Loucy (cell line): Measurements from ENCODE around the gene SGCA.

ENCODE experiments used
- H2AFZ ChIP-seq: fragments of 200-600 bp; sonication (generic); 2 replicates; pipeline ENCODE4 v1.6.0; 2016; ENCODE audit warnings: antibody characterized with exemption, mild to moderate bottlenecking, low read length, moderate library complexity
- H3F3A ChIP-seq: fragments of 200-600 bp; 2 replicates; pipeline ENCODE4 v1.6.0; 2016; ENCODE audit warnings: antibody characterized with exemption, low read depth, mild to moderate bottlenecking
- H3K27me3 ChIP-seq: fragments of 200-600 bp; sonication (generic); 2 replicates; pipeline ENCODE4 v1.6.1; 2014; ENCODE audit warnings: low read length, mild to moderate bottlenecking; ENCODE audit not compliant: insufficient read depth, poor library complexity, severe bottlenecking
- H3K36me3 ChIP-seq: fragments of 200-600 bp; sonication (generic); 2 replicates; pipeline ENCODE4 v1.6.1; 2016; ENCODE audit warnings: low read length; ENCODE audit not compliant: insufficient read depth
- H3K4me1 ChIP-seq: fragments of 200-600 bp; sonication (generic); 2 replicates; pipeline ENCODE4 v1.5.1; 2014; ENCODE audit warnings: low read length, mild to moderate bottlenecking; ENCODE audit not compliant: insufficient read depth, poor library complexity, severe bottlenecking
- H3K4me2 ChIP-seq: fragments of 200-600 bp; sonication (generic); 2 replicates; pipeline ENCODE4 v1.6.0; 2014; ENCODE audit warnings: antibody characterized with exemption, low read length, low read depth, mild to moderate bottlenecking; ENCODE audit not compliant: poor library complexity, severe bottlenecking
- H3K4me3 ChIP-seq: fragments of 200-600 bp; sonication (generic); 2 replicates; pipeline ENCODE4 v1.5.1; 2014; ENCODE audit warnings: low read length, mild to moderate bottlenecking, mixed read lengths; ENCODE audit not compliant: poor library complexity, severe bottlenecking
- H3K79me2 ChIP-seq: fragments of 200-600 bp; sonication (generic); 2 replicates; pipeline ENCODE4 v1.6.1; 2014; ENCODE audit warnings: low read length; ENCODE audit not compliant: insufficient read depth
- H3K9ac ChIP-seq: fragments of 200-600 bp; sonication (generic); 2 replicates; pipeline ENCODE4 v1.6.0; 2014; ENCODE audit warnings: mild to moderate bottlenecking, low read depth, low read length, moderate library complexity; ENCODE audit not compliant: poor library complexity, severe bottlenecking
- H3K9me2 ChIP-seq: fragments of 200-600 bp; sonication (generic); replicated peaks from 2 replicates; pipeline ENCODE4 v1.6.1; 2016; ENCODE audit warnings: low read depth, low read length, mixed read lengths
- H3K9me3 ChIP-seq: fragments of 200-600 bp; sonication (generic); 2 replicates; pipeline ENCODE4 v1.6.1; 2014; ENCODE audit warnings: mild to moderate bottlenecking, antibody characterized with exemption, low read length, low read depth; ENCODE audit not compliant: insufficient read depth
- H4K20me1 ChIP-seq: fragments of 200-600 bp; sonication (generic); 2 replicates; pipeline ENCODE4 v1.6.0; 2014; ENCODE audit warnings: antibody characterized with exemption, low read length, mild to moderate bottlenecking; ENCODE audit not compliant: insufficient read depth, poor library complexity, severe bottlenecking
- CTCF ChIP-seq: fragments of 200-600 bp; sonication (generic); conservative IDR thresholded peaks from 2 replicates; pipeline ENCODE4 v1.5.1; 2014; ENCODE audit warnings: mild to moderate bottlenecking, antibody characterized with exemption, low read length
- EZH2phosphoT487 ChIP-seq: fragments of 200-600 bp; IDR thresholded peaks from 2 replicates; pipeline ENCODE4 v1.6.1; 2018; ENCODE audit warnings: antibody characterized with exemption, mild to moderate bottlenecking, moderate library complexity, borderline replicate concordance

Gene SGCA

DNA sequence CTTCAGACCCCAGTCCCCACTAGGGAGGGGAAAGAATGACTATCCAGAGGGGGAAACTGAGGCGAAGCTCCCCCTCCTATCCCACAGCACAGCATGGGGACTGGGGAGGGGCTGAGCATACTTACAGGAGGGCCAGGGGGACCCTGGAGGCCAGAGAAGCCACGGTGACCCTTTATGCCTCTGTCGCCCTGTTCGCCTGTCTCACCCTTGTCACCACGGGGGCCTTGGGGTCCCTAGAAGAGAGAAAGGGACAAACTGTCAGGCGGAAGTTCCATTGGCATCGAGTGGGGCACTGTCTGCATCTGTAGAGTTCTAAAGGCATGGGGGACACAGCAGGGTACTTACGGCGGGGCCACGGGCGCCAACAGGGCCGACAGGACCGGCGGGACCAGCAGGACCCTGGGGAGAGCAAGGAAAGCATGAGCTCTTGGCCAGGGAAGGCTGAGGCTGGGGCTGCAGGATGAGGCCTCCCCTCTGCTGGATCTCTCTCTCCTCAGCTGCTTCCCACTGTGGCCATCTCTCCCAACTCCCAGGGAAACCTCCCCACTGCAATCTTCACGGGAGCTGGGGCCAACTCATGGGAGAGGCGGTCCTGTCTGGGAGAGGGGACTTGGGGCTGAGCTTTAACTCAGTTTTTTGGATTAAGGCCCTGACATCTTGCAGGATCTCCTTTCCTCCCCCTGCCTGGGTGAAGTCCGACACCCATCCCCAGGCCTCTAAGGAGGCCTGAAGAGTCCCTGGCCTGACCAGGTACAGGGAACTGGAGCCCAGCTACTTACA is 22.1 kb downstream of the SGCA start:
- H3K9me2 ChIP-seq: no peaks in the 10 kb centered on the region
- no peaks in the 10 kb centered on the region for H3K4me1 ChIP-seq
- no peak overlapping the region for H3K4me2 ChIP-seq
- TF ChIP-seq CTCF (no peak), EZH2phosphoT487 (no peak)
- no peaks in the 10 kb centered on the region for H4K20me1 ChIP-seq
- no peaks in the 10 kb centered on the region for H3K27me3 ChIP-seq
- no peaks in the 10 kb centered on the region for H3K9me3 ChIP-seq
- no peaks in the 10 kb centered on the region for H3K36me3 ChIP-seq
- H3K79me2 ChIP-seq: no peaks in the 10 kb centered on the region
- no peak overlapping the region for H3K4me3 ChIP-seq
- no peak overlapping the region for H2AFZ ChIP-seq
- H3K9ac ChIP-seq: no peak overlapping the region
- H3F3A ChIP-seq: no peaks in the 10 kb centered on the region

- Histone ChIP-seq H3K79me2 (no peaks in the 10 kb centered on the region), H3K9ac (no peak overlapping the region), H3K4me1 (no peaks in the 10 kb centered on the region), H4K20me1 (no peaks in the 10 kb centered on the region), H3K36me3 (no peaks in the 10 kb centered on the region), H3F3A (no peaks in the 10 kb centered on the region), H3K4me2 (no peak overlapping the region), H3K9me2 (no peaks in the 10 kb centered on the region), H2AFZ (no peak overlapping the region), H3K9me3 (no peaks in the 10 kb centered on the region), H3K4me3 (no peak overlapping the region), H3K27me3 (no peaks in the 10 kb centered on the region)
- TF ChIP-seq CTCF: no peak
- no peak for TF ChIP-seq EZH2phosphoT487
These were observed 22.7 kb downstream of the SGCA start for GRCh38 chr17:50188531-50188920.

DNA sequence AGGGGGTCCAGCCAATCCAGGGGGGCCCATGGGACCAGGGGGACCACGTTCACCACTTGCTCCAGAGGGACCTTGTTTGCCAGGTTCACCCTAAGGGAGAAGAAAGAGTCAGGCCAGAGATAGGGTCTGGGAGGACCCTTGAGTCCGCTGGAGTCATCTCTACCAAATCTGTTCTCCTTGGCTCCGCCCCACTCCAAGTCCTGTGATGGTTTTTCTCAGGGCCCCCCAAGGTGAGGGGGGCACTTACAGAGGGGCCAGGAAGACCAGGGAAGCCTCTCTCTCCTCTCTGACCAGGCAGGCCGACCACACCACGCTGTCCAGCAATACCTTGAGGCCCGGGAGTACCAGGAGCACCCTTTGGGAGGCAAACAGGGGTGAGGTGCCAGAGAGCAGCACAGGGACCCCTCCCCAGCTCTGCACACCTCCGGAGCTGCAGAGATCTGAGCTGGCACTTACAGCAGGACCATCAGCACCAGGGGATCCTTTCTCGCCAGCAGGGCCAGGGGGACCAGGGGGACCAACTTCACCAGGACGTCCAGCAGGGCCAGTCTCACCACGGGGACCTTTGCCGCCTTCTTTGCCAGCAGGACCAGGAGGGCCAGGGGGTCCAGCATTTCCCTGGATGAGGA is 23.2 kb downstream of the SGCA start:
- H2AFZ ChIP-seq: no peak overlapping the region
- no peaks in the 10 kb centered on the region for H3K9me2 ChIP-seq
- no peak overlapping the region for H3K4me3 ChIP-seq
- H3F3A ChIP-seq: no peaks in the 10 kb centered on the region
- H3K9me3 ChIP-seq: no peaks in the 10 kb centered on the region
- H3K27me3 ChIP-seq: no peaks in the 10 kb centered on the region
- no peak overlapping the region for H3K4me2 ChIP-seq
- no peaks in the 10 kb centered on the region for H3K79me2 ChIP-seq
- no peaks in the 10 kb centered on the region for H3K36me3 ChIP-seq
- TF ChIP-seq CTCF (no peak), EZH2phosphoT487 (no peak)
- H3K9ac ChIP-seq: no peak overlapping the region
- no peaks in the 10 kb centered on the region for H3K4me1 ChIP-seq
- H4K20me1 ChIP-seq: no peaks in the 10 kb centered on the region
